SK-N-SH (cell line): ENCODE measurements around the gene POLR3H.

Experiments
- EP300 ChIP-seq, 2 experiments: IDR thresholded peaks; 2 replicates each; pipeline versions ENCODE4 v1.4.0 to v1.6.1; 2012; ENCODE audit warnings: borderline replicate concordance in 1 of 2, low read depth in 1 of 2, low read length in 1 of 2
- EZH2phosphoT487 ChIP-seq: fragments of 200-600 bp; sonication (generic); IDR thresholded peaks from 2 replicates; pipeline ENCODE4 v1.6.1; 2017; ENCODE audit warnings: low read depth, mixed run types, mild to moderate bottlenecking, antibody characterized with exemption, moderate library complexity, borderline replicate concordance
- GABPA ChIP-seq: IDR thresholded peaks from 2 replicates; pipeline ENCODE4 v1.4.0; 2012; ENCODE audit warnings: low read depth, mild to moderate bottlenecking
- MXI1 ChIP-seq: IDR thresholded peaks from 2 replicates; pipeline ENCODE4 v1.6.1; 2012; ENCODE audit warnings: mild to moderate bottlenecking, low read depth, low read length, improper control_type of control experiment
- POLR2AphosphoS5 ChIP-seq: IDR thresholded peaks from 2 replicates; pipeline ENCODE4 v1.6.1; 2012; ENCODE audit warnings: low read depth, low read length
- RAD21 ChIP-seq: IDR thresholded peaks from 2 replicates; pipeline ENCODE4 v1.6.1; 2012; ENCODE audit warnings: mild to moderate bottlenecking, low read length
- RCOR1 ChIP-seq: fragments of 150-350 bp; IDR thresholded peaks from 2 replicates; pipeline ENCODE4 v1.6.1; 2017; ENCODE audit warnings: antibody characterized with exemption, low read length
- SIN3A ChIP-seq: IDR thresholded peaks from 2 replicates; pipeline ENCODE4 v1.6.1; 2012; ENCODE audit warnings: low read depth, mild to moderate bottlenecking, low read length, moderate library complexity, borderline replicate concordance
- TEAD4 ChIP-seq: IDR thresholded peaks from 2 replicates; pipeline ENCODE4 v1.4.0; 2012; ENCODE audit warnings: mild to moderate bottlenecking, borderline replicate concordance; ENCODE audit not compliant: insufficient read depth
- TF ChIP-seq, protein P1 (sequence below): fragments of 200-600 bp; sonication (generic); IDR thresholded peaks from 2 replicates; pipeline ENCODE4 v1.6.1; 2017; ENCODE audit warnings: antibody characterized with exemption, mild to moderate bottlenecking, moderate library complexity
- TF ChIP-seq, protein P2 (sequence below): IDR thresholded peaks from 2 replicates; pipeline ENCODE4 v1.6.1; 2012; ENCODE audit warnings: mild to moderate bottlenecking, low read depth, low read length, moderate library complexity
- TF ChIP-seq, protein P3 (sequence below): IDR thresholded peaks from 2 replicates; pipeline ENCODE4 v1.4.0; 2012; ENCODE audit warnings: low read depth

DNA sequence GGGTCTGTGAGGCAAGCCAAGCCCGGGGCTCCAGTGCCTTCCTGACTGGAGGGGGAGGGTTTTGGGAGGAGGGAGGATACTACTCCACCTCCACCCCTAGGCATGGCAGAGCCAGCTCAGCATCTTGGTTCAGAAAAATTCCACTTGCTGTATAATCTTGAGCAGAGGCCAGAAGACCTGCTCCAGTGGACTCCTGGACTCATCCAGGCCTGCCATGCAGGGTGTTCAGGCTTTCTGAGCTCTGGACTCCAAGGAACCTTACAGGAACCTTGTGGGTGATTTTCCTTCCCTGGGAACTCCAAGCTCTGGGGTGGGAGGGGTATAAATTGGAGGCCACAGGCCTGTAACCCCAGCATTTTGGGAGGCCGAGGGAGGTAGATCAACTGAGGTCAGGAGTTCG lies 26.0 kb upstream of the POLR3H start:
- TF ChIP-seq, protein P1, sequence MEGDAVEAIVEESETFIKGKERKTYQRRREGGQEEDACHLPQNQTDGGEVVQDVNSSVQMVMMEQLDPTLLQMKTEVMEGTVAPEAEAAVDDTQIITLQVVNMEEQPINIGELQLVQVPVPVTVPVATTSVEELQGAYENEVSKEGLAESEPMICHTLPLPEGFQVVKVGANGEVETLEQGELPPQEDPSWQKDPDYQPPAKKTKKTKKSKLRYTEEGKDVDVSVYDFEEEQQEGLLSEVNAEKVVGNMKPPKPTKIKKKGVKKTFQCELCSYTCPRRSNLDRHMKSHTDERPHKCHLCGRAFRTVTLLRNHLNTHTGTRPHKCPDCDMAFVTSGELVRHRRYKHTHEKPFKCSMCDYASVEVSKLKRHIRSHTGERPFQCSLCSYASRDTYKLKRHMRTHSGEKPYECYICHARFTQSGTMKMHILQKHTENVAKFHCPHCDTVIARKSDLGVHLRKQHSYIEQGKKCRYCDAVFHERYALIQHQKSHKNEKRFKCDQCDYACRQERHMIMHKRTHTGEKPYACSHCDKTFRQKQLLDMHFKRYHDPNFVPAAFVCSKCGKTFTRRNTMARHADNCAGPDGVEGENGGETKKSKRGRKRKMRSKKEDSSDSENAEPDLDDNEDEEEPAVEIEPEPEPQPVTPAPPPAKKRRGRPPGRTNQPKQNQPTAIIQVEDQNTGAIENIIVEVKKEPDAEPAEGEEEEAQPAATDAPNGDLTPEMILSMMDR: no peak
- TF ChIP-seq RAD21 (no peak), POLR2AphosphoS5 (no peak), TEAD4 (no peak), EZH2phosphoT487 (no peak), MXI1 (no peak), EP300 (IDR thresholded peaks at IDR 0.05; ENCODE audit: borderline replicate concordance in 1 of 2, low read depth in 1 of 2, low read length in 1 of 2) (no peak), SIN3A (no peak), GABPA (no peak), RCOR1 (no peak)
- TF ChIP-seq, protein P2, sequence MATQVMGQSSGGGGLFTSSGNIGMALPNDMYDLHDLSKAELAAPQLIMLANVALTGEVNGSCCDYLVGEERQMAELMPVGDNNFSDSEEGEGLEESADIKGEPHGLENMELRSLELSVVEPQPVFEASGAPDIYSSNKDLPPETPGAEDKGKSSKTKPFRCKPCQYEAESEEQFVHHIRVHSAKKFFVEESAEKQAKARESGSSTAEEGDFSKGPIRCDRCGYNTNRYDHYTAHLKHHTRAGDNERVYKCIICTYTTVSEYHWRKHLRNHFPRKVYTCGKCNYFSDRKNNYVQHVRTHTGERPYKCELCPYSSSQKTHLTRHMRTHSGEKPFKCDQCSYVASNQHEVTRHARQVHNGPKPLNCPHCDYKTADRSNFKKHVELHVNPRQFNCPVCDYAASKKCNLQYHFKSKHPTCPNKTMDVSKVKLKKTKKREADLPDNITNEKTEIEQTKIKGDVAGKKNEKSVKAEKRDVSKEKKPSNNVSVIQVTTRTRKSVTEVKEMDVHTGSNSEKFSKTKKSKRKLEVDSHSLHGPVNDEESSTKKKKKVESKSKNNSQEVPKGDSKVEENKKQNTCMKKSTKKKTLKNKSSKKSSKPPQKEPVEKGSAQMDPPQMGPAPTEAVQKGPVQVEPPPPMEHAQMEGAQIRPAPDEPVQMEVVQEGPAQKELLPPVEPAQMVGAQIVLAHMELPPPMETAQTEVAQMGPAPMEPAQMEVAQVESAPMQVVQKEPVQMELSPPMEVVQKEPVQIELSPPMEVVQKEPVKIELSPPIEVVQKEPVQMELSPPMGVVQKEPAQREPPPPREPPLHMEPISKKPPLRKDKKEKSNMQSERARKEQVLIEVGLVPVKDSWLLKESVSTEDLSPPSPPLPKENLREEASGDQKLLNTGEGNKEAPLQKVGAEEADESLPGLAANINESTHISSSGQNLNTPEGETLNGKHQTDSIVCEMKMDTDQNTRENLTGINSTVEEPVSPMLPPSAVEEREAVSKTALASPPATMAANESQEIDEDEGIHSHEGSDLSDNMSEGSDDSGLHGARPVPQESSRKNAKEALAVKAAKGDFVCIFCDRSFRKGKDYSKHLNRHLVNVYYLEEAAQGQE: no peak
- TF ChIP-seq, protein P3, sequence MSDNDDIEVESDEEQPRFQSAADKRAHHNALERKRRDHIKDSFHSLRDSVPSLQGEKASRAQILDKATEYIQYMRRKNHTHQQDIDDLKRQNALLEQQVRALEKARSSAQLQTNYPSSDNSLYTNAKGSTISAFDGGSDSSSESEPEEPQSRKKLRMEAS: no peak
